ENCODE results near the gene RENBP. TPM values are rescaled to one million over a fixed set of nuclear protein-coding genes. Genes with fewer than 3 reads are reported as not detected.

RENBP gene
- total RNA-seq, 4 donors from 2014 or later, result 1.8 to 2.6 (median 2.0) TPM

DNA sequence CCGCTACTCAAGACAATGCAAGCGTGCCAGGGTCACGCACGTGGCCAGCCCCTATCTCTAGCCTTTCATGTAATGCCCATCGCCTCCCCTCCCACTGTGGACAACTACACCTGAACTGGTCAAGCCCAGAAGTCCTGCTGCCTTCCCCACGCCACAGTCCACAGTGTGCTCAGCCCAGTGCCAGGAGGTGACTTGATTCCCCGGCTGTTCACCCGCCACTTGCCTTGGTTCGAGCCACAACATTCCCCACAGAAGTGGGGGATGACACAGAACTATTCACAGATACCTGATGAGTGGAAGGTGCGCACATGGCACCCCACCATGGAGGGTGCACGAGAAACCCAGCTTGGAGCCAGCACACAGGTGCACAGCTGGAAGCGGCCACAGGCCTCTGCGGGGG lies 25.2 kb downstream of the RENBP start:
- ATAC-seq (no peak), DNase-seq (no peak)
- no peaks in the 10 kb centered on the region for H3K27me3 ChIP-seq
- intact Hi-C loops (cut with DNase I; ENCODE audit: low total_unique reads), result no loop called here
- in situ Hi-C loops (cut with MboI; ENCODE audit: low sequenced_read_pairs in 4 of 4), result no loop called here
- no peaks in the 10 kb centered on the region for H3K9me3 ChIP-seq
- H3K36me3 ChIP-seq, result no peaks in the 10 kb centered on the region
- no peak for TF ChIP-seq POLR2A (IDR thresholded peaks at IDR 0.05)
- TF ChIP-seq, protein P1, sequence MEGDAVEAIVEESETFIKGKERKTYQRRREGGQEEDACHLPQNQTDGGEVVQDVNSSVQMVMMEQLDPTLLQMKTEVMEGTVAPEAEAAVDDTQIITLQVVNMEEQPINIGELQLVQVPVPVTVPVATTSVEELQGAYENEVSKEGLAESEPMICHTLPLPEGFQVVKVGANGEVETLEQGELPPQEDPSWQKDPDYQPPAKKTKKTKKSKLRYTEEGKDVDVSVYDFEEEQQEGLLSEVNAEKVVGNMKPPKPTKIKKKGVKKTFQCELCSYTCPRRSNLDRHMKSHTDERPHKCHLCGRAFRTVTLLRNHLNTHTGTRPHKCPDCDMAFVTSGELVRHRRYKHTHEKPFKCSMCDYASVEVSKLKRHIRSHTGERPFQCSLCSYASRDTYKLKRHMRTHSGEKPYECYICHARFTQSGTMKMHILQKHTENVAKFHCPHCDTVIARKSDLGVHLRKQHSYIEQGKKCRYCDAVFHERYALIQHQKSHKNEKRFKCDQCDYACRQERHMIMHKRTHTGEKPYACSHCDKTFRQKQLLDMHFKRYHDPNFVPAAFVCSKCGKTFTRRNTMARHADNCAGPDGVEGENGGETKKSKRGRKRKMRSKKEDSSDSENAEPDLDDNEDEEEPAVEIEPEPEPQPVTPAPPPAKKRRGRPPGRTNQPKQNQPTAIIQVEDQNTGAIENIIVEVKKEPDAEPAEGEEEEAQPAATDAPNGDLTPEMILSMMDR (IDR thresholded peaks at IDR 0.05 in 4 of 5, conservative IDR thresholded peaks at IDR 0.05 in 1 of 5), result no peak
- H3K4me3 ChIP-seq, result no peak overlapping the region
- no peak overlapping the region for H3K27ac ChIP-seq
- H3K4me1 ChIP-seq, result peaks cover 0 to 9% of the 10 kb centered on the region in 2 donors

DNA sequence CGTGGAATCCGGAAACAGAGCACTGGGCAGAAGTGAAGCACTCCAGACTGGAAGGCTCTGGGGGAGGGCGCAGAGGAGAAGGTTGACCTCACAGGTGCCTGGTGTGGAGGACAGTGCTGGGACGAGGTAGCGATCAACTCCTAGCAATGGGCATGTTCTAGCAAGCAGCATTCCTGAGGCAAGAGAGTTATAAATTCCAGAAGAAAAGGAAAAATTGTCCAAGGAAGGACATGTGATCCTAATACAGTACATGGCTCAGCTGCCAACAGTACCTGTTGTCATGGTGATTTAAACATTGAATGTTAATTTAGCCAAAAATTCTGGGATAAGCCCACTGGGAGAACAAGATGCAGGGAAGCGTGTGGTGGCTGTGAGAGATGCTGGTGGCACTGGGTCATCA lies 26.6 kb downstream of the RENBP start:
- in situ Hi-C loops (cut with MboI; ENCODE audit: low sequenced_read_pairs in 4 of 4) (no loop called here), intact Hi-C loops (cut with DNase I; ENCODE audit: low total_unique reads) (no loop called here)
- ATAC-seq, result no peak
- Histone ChIP-seq H3K27me3 (no peaks in the 10 kb centered on the region), H3K27ac (no peak overlapping the region), H3K9me3 (no peaks in the 10 kb centered on the region), H3K36me3 (no peaks in the 10 kb centered on the region), H3K4me3 (no peak overlapping the region), H3K4me1 (peaks cover 0 to 9% of the 10 kb centered on the region in 2 donors)
- no peak for TF ChIP-seq POLR2A (IDR thresholded peaks at IDR 0.05)
- TF ChIP-seq, protein P1 (IDR thresholded peaks at IDR 0.05 in 4 of 5, conservative IDR thresholded peaks at IDR 0.05 in 1 of 5), result no peak
- no peak for DNase-seq

DNA sequence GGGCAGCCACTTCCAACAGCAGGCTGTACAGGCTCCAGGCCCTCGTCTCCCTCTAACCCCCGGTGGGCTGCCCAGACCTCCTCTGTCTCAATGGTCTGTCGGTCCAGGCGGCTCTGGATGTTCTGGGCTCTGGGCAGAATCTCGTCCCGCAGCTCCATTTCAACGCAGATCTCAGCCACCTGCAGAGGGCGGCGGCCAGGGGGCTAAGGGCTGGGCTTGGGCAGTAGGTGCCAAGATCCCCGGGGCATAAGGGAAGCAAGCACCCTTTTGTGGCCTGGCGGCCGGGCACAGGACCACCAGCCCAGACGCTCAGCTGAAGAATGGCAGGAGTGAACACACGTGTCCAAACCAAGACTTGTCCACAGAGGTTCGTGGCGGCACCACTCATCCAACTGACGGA lies 30.7 kb downstream of the RENBP start:
- Histone ChIP-seq H3K27ac (no peak overlapping the region), H3K9me3 (no peaks in the 10 kb centered on the region), H3K27me3 (no peaks in the 10 kb centered on the region), H3K36me3 (no peaks in the 10 kb centered on the region), H3K4me1 (no peaks in the 10 kb centered on the region), H3K4me3 (no peak overlapping the region)
- intact Hi-C loops (cut with DNase I; ENCODE audit: low total_unique reads), result no loop called here
- TF ChIP-seq, protein P1 (IDR thresholded peaks at IDR 0.05 in 4 of 5, conservative IDR thresholded peaks at IDR 0.05 in 1 of 5), result no peak
- no peak for TF ChIP-seq POLR2A (IDR thresholded peaks at IDR 0.05)
- in situ Hi-C loops (cut with MboI; ENCODE audit: low sequenced_read_pairs in 4 of 4), result no loop called here
- no peak for ATAC-seq
- DNase-seq, result no peak

DNA sequence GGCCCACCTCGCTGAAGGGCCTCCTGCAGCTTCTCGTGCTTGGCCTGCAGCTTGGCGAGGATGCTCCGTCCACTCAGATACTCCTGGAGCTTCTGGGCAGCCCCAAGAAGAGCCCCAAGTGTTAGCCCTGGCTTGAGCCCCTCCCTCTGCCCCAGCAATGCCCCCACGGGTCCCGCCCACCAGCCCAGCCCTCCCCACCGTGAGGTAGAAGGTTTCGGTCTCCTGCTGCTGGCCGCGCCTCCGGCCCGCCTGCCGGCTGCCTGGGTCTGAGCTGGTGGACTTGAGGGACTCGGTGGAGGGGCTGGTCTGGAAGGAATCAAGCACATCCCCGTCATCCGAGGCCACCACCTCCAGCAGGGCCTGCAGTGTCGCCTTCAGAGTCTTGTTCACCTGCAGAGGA lies 31.2 kb downstream of the RENBP start:
- TF ChIP-seq, protein P1 (IDR thresholded peaks at IDR 0.05 in 4 of 5, conservative IDR thresholded peaks at IDR 0.05 in 1 of 5), result no peak
- no peak for TF ChIP-seq POLR2A (IDR thresholded peaks at IDR 0.05)
- no peaks in the 10 kb centered on the region for H3K36me3 ChIP-seq
- H3K9me3 ChIP-seq, result no peaks in the 10 kb centered on the region
- ATAC-seq (no peak), DNase-seq (no peak)
- no peaks in the 10 kb centered on the region for H3K4me1 ChIP-seq
- intact Hi-C loops (cut with DNase I; ENCODE audit: low total_unique reads), result no loop called here
- no peaks in the 10 kb centered on the region for H3K27me3 ChIP-seq
- in situ Hi-C loops (cut with MboI; ENCODE audit: low sequenced_read_pairs in 4 of 4), result no loop called here
- no peak overlapping the region for H3K4me3 ChIP-seq
- no peak overlapping the region for H3K27ac ChIP-seq

DNA sequence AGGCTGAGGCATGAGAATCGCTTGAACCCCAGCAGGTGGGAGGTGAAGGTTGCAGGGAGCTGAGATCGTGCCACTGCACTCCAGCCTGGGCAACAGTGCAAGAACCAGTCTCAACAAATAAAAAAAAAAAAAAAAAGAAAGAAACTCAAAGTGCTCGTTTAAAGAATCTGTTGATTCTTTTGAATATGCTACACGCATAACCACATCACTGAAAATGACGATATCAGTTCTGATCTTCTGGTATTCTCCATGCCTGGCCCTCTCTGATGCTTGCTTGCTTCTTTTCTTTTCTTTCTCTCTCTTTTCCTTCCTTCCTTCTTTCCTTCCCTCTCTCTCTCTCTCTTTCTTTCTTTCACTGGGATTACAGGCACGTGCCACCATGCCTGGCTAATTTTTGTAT lies 32.6 kb downstream of the RENBP start:
- H3K27me3 ChIP-seq, result no peaks in the 10 kb centered on the region
- ATAC-seq, result no peak
- no peaks in the 10 kb centered on the region for H3K4me1 ChIP-seq
- no peak for DNase-seq
- intact Hi-C loops (cut with DNase I; ENCODE audit: low total_unique reads), result no loop called here
- H3K9me3 ChIP-seq, result no peaks in the 10 kb centered on the region
- TF ChIP-seq, protein P1 (IDR thresholded peaks at IDR 0.05 in 4 of 5, conservative IDR thresholded peaks at IDR 0.05 in 1 of 5), result no peak
- TF ChIP-seq POLR2A (IDR thresholded peaks at IDR 0.05), result no peak
- in situ Hi-C loops (cut with MboI; ENCODE audit: low sequenced_read_pairs in 4 of 4), result no loop called here
- H3K27ac ChIP-seq, result no peak overlapping the region
- no peaks in the 10 kb centered on the region for H3K36me3 ChIP-seq
- no peak overlapping the region for H3K4me3 ChIP-seq
